HEK293T (cell line): ENCODE data around the gene ILK.

Experiments used
- CTCF ChIA-PET: fragments of 350-600 bp; formaldehyde crosslinking; extraction: SDS; loops from one replicate; lab custom pipeline; 2021; ENCODE audit warnings: antibody characterized with exemption, inconsistent platforms; lab: Yijun Ruan, JAX
- POLR2A ChIA-PET: fragments of 350-600 bp; formaldehyde crosslinking; extraction: SDS; loops from one replicate; lab custom pipeline; 2020; ENCODE audit warnings: antibody characterized with exemption, inconsistent platforms; lab: Yijun Ruan, JAX
- DNase-seq: peaks from one replicate; pipeline ENCODE4 v3.0.0; 2012; ENCODE audit warnings: mixed read lengths; ENCODE audit errors: extremely low spot score
- ARNT ChIP-seq: fragments of 450-650 bp; IDR thresholded peaks from 2 replicates; pipeline ENCODE4 v1.6.1; 2017; ENCODE audit warnings: mild to moderate bottlenecking
- BHLHE40 ChIP-seq: fragments of 450-650 bp; IDR thresholded peaks from 2 replicates; pipeline ENCODE4 v1.6.1; 2016; ENCODE audit warnings: mild to moderate bottlenecking, moderate library complexity, borderline replicate concordance
- CTBP1 ChIP-seq: fragments of 450-650 bp; IDR thresholded peaks from 2 replicates; pipeline ENCODE4 v1.6.1; 2016; ENCODE audit warnings: borderline replicate concordance
- ELF4 ChIP-seq: fragments of 450-650 bp; IDR thresholded peaks from 2 replicates; pipeline ENCODE4 v1.6.1; 2017; ENCODE audit warnings: antibody characterized with exemption
- FOXA1 ChIP-seq: fragments of 450-650 bp; IDR thresholded peaks from 2 replicates; pipeline ENCODE4 v1.6.1; 2016; ENCODE audit warnings: mild to moderate bottlenecking
- FOXK2 ChIP-seq: fragments of 450-650 bp; IDR thresholded peaks from 2 replicates; pipeline ENCODE4 v1.6.1; 2016; ENCODE audit warnings: mild to moderate bottlenecking
- FOXM1 ChIP-seq: fragments of 450-650 bp; IDR thresholded peaks from 2 replicates; pipeline ENCODE4 v1.6.1; 2017; ENCODE audit warnings: mild to moderate bottlenecking, borderline replicate concordance
- HDGF ChIP-seq: fragments of 450-650 bp; IDR thresholded peaks from 2 replicates; pipeline ENCODE4 v1.6.1; 2017; ENCODE audit warnings: antibody characterized with exemption, borderline replicate concordance
- L3MBTL2 ChIP-seq: fragments of 450-650 bp; conservative IDR thresholded peaks from 2 replicates; pipeline ENCODE4 v1.6.1; 2016; ENCODE audit warnings: mild to moderate bottlenecking
- LEF1 ChIP-seq: fragments of 450-650 bp; IDR thresholded peaks from 2 replicates; pipeline ENCODE4 v1.6.1; 2017; ENCODE audit warnings: mild to moderate bottlenecking, borderline replicate concordance
- NFRKB ChIP-seq: fragments of 450-650 bp; IDR thresholded peaks from 2 replicates; pipeline ENCODE4 v1.6.1; 2016; ENCODE audit warnings: mild to moderate bottlenecking, moderate library complexity
- PKNOX1 ChIP-seq: fragments of 450-650 bp; IDR thresholded peaks from 2 replicates; pipeline ENCODE4 v1.6.1; 2016
- SP1 ChIP-seq: fragments of 450-650 bp; IDR thresholded peaks from 2 replicates; pipeline ENCODE4 v1.6.1; 2017
- SUZ12 ChIP-seq: fragments of 450-650 bp; IDR thresholded peaks from 2 replicates; pipeline ENCODE4 v1.6.1; 2016; ENCODE audit warnings: mild to moderate bottlenecking
- TARDBP ChIP-seq: fragments of 450-650 bp; IDR thresholded peaks from 2 replicates; pipeline ENCODE4 v1.6.1; 2016
- ZNF384 ChIP-seq: fragments of 450-650 bp; IDR thresholded peaks from 2 replicates; pipeline ENCODE4 v1.6.1; 2016

The ILK gene

DNA sequence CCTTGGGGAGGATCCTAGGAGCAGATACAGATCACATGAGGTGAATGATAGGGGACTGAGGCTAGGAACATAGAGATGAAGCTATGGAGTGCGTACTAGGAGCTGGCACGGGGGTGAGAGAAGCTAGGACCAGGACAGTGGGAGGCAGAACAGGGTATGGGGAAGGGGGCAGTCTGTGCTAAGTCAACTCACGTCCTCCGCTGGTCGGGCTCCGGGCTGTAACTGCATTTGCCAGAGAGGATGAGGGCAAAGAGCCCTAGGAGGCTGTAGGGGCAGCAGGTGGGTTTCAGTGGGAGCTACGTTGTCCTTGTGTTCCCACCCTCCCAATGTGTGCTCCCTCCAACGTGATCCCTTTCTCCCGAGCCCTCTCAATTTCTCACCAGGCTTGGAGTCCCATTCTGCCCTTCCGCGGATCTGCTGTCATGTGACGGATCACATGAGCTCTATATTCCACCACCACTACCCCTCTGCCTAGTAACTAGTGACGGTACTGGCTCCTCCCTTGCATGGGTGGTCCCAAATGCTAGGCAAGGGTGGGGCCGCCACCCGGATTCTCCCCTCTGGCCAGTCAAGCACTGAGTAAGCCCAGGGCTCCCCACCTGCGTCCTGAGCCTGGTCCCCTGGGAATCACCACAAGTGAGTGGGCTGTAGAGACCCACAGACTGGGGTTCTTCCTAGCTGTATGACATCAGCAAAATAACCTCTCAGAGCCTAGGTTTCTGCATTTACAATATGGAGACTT, 15.6 kb downstream of the ILK start, which contains the start of gene TPP1:
Gene TPP1 (minus strand): TSS at position 419 of the 742 bp plus-strand sequence. CDS start 22 bp downstream, at position 397.
- TF ChIP-seq PKNOX1, result peak; percentile 50; the same call in 1 of the 2 replicates
- no peak for TF ChIP-seq ARNT
- no peak for TF ChIP-seq SUZ12
- TF ChIP-seq L3MBTL2, result peak; percentile 58; the same call in 1 of the 2 replicates
- ChIA-PET CTCF (interaction anchor here (0.6 to 1.4 kb wide), 2 partner anchors 87 to 286 kb away, joined by 3 read pairs; no protein-coding TSS in a partner anchor), POLR2A (interaction anchor here (0.7 to 2.4 kb wide), 10 partner anchors 12 to 150 kb away, joined by 3 to 14 read pairs (median 4); partner anchors contain the start of genes ILK and MRPL17)
- peak; percentile 97 for DNase-seq

GRCh38 chr11:6620636-6621035, 17.1 kb downstream of the ILK start:
- ChIA-PET POLR2A (interaction anchor here (1.5 to 2.4 kb wide), 2 partner anchors 9 to 14 kb away, joined by 5 to 19 read pairs; partner anchors contain the start of gene TAF10), CTCF (no interaction called here)
- TF ChIP-seq TARDBP (no peak), BHLHE40 (no peak), NFRKB (no peak), SUZ12 (no peak), ARNT (no peak), ELF4 (no peak), CTBP1 (no peak), FOXM1 (no peak), HDGF (no peak), FOXK2 (no peak), ZNF384 (no peak), SP1 (no peak), LEF1 (no peak)
- DNase-seq, result no peak

GRCh38 chr11:6621711-6622211, 18.2 kb downstream of the ILK start:
- POLR2A ChIA-PET, result interaction anchor here (1.5 to 2.4 kb wide), 2 partner anchors 10 to 15 kb away, joined by 5 to 19 read pairs; partner anchors contain the start of gene TAF10
- no peak for DNase-seq
- CTCF ChIA-PET, result no interaction called here
- TF ChIP-seq ELF4 (no peak), BHLHE40 (no peak), FOXM1 (no peak), SP1 (no peak), L3MBTL2 (no peak), SUZ12 (no peak)

- TF ChIP-seq SUZ12 (no peak), FOXK2 (no peak), BHLHE40 (no peak), FOXM1 (no peak), ZNF384 (no peak), L3MBTL2 (no peak), TARDBP (no peak), SP1 (no peak), CTBP1 (no peak), FOXA1 (no peak), ELF4 (no peak), HDGF (no peak), LEF1 (no peak), PKNOX1 (no peak), NFRKB (no peak), ARNT (no peak)
- DNase-seq, result no peak
- POLR2A ChIA-PET, result interaction anchor here (0.8 to 2.4 kb wide), 2 partner anchors 10 to 61 kb away, joined by 4 to 19 read pairs; partner anchors contain the start of genes MRPL17 and TAF10
- CTCF ChIA-PET, result no interaction called here
Observed at GRCh38 chr11:6622261-6623171, 18.9 kb downstream of the ILK start.

GRCh38 chr11:6623391-6624363, 20.1 kb downstream of the ILK start:
- ChIA-PET POLR2A (interaction anchor here (0.6 to 2.9 kb wide), 3 partner anchors 11 to 110 kb away, joined by 3 to 10 read pairs (median 4); partner anchors contain the start of genes MRPL17 and TAF10), CTCF (no interaction called here)
- DNase-seq, result no peak
- TF ChIP-seq NFRKB (no peak), CTBP1 (no peak), TARDBP (no peak), FOXK2 (no peak), PKNOX1 (no peak), BHLHE40 (no peak), L3MBTL2 (no peak), HDGF (no peak), FOXA1 (no peak), FOXM1 (no peak), SUZ12 (no peak), ZNF384 (no peak), SP1 (no peak), ARNT (no peak), LEF1 (no peak), ELF4 (no peak)
